Mucosa of stomach (tissue), 1 donor: ENCODE data around the gene CNKSR2.

Source experiments
- H3K27me3 ChIP-seq: one replicate; pipeline ENCODE4 v1.7.0; 2013; ENCODE audit warnings: mild to moderate bottlenecking, low read length; ENCODE audit not compliant: control insufficient read depth, insufficient read depth
- H3K36me3 ChIP-seq: one replicate; pipeline ENCODE4 v1.7.0; 2013; ENCODE audit warnings: low read length; ENCODE audit not compliant: control insufficient read depth, insufficient read depth
- H3K4me1 ChIP-seq: one replicate; pipeline ENCODE4 v1.7.0; 2013; ENCODE audit warnings: mild to moderate bottlenecking, low read length; ENCODE audit not compliant: control insufficient read depth, insufficient read depth
- H3K4me3 ChIP-seq: one replicate; pipeline ENCODE4 v1.7.0; 2013; ENCODE audit warnings: low read length
- H3K9ac ChIP-seq: one replicate; pipeline ENCODE4 v1.7.0; 2013; ENCODE audit warnings: mild to moderate bottlenecking, low read length, moderate library complexity
- H3K9me3 ChIP-seq: one replicate; pipeline ENCODE4 v1.7.0; 2013; ENCODE audit warnings: mild to moderate bottlenecking, low read length, moderate library complexity; ENCODE audit not compliant: control insufficient read depth
- donor health status: Pancreatic carcinoma.

CNKSR2 gene

GRCh38 chrX:21623778-21624501, 249.7 kb downstream of the CNKSR2 start:
- Histone ChIP-seq H3K4me3 (no peak overlapping the region), H3K27me3 (no peaks in the 10 kb centered on the region), H3K9ac (no peak overlapping the region), H3K36me3 (no peaks in the 10 kb centered on the region), H3K9me3 (no peaks in the 10 kb centered on the region), H3K4me1 (no peaks in the 10 kb centered on the region)

GRCh38 chrX:21632027-21632426, 257.8 kb downstream of the CNKSR2 start:
- Histone ChIP-seq H3K4me3 (no peak overlapping the region), H3K9me3 (no peaks in the 10 kb centered on the region), H3K4me1 (no peaks in the 10 kb centered on the region), H3K27me3 (no peaks in the 10 kb centered on the region), H3K9ac (no peak overlapping the region), H3K36me3 (no peaks in the 10 kb centered on the region)

DNA sequence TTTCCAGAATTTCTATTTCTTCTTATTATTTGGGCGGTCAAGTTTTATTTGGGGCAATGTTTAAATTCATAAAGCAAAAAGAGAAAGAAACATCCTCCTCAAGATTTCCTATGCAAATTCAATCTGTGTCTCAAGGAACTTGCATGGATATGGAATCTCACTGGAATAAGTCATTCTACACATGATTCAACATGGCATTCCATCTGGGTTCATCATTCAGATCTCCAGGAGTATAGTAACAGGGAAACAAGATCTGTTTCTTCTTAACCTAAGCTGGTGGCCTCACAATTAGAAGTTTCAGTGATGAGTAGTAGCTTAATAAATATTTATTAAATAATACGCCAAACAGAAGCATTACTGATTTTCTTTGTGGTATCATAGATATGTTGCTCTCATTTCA, 264.1 kb downstream of the CNKSR2 start:
- Histone ChIP-seq H3K4me1 (no peaks in the 10 kb centered on the region), H3K9ac (no peak overlapping the region), H3K36me3 (no peaks in the 10 kb centered on the region)

GRCh38 chrX:21639775-21640174, 265.6 kb downstream of the CNKSR2 start:
- Histone ChIP-seq H3K9me3 (no peaks in the 10 kb centered on the region), H3K9ac (no peak overlapping the region), H3K4me1 (no peaks in the 10 kb centered on the region), H3K36me3 (no peaks in the 10 kb centered on the region), H3K4me3 (no peak overlapping the region), H3K27me3 (no peaks in the 10 kb centered on the region)

More for the DNA sequence above, 264.1 kb downstream of the CNKSR2 start:
- Histone ChIP-seq H3K4me3 (no peak overlapping the region), H3K9me3 (no peaks in the 10 kb centered on the region), H3K27me3 (no peaks in the 10 kb centered on the region)

GRCh38 chrX:21645431-21645830, 271.2 kb downstream of the CNKSR2 start:
- Histone ChIP-seq H3K27me3 (no peaks in the 10 kb centered on the region), H3K9me3 (no peaks in the 10 kb centered on the region), H3K4me3 (no peak overlapping the region), H3K4me1 (no peaks in the 10 kb centered on the region), H3K36me3 (no peaks in the 10 kb centered on the region), H3K9ac (no peak overlapping the region)

DNA sequence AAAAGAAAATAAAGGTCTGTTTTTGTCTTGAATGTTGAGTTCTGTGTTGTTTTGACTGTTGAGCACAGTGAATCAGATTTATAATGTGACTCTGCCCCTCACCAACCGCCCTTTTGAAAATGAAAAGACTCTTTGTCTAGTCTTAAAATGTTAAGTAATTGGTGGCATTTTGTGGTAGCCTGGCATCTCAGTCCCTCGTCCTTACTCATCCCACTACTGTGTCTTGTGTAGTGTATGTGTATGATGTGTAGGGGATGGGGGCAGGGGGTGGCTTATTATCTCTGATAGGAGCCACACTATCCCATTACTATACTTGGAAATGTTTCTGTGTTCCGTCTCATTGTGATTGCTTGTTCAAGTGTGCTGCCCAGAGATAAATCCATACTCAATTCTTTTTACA, 271.7 kb downstream of the CNKSR2 start:
- H3K4me3 ChIP-seq: no peak overlapping the region
- no peaks in the 10 kb centered on the region for H3K27me3 ChIP-seq
- no peaks in the 10 kb centered on the region for H3K4me1 ChIP-seq
- no peaks in the 10 kb centered on the region for H3K36me3 ChIP-seq
- no peaks in the 10 kb centered on the region for H3K9me3 ChIP-seq
- no peak overlapping the region for H3K9ac ChIP-seq

DNA sequence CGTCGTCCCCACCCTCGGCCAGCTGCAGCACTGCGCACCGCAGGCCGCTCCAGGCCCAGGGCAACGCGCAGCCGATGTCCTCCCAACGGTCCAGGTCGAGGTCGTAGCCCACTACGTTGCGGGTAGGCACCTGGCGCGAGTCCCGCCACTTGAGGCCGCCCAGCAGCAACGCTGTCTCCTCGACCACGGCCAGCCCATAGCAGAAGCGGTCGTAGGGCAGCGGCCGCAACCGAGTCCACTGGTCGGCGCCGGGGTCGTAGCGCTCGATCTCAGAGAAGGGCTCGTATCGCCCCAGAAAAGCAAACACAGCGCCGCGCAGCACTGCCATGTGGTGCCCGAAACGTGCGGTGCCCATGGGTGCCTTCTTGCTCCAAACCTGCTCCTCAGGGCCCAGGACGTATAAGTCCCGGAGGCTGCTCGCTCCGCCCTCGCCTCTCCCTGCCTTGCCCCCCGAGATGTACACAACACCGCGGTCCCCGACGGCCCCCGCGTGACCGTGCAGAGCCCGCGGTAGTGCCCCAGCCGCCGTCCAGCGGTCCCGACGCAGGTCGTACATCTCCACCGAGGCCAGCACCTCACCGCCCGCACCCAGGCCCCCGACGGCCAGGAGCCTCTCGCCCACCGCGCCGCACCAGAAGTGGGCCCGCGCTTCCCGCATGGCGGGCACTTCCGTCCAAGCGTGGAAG, 281.8 kb downstream of the CNKSR2 start:
- H3K27me3 ChIP-seq: peaks cover 13% of the 10 kb centered on the region
- no peaks in the 10 kb centered on the region for H3K9me3 ChIP-seq
- H3K36me3 ChIP-seq: no peaks in the 10 kb centered on the region
- no peak overlapping the region for H3K9ac ChIP-seq
- no peak overlapping the region for H3K4me3 ChIP-seq
- no peaks in the 10 kb centered on the region for H3K4me1 ChIP-seq

DNA sequence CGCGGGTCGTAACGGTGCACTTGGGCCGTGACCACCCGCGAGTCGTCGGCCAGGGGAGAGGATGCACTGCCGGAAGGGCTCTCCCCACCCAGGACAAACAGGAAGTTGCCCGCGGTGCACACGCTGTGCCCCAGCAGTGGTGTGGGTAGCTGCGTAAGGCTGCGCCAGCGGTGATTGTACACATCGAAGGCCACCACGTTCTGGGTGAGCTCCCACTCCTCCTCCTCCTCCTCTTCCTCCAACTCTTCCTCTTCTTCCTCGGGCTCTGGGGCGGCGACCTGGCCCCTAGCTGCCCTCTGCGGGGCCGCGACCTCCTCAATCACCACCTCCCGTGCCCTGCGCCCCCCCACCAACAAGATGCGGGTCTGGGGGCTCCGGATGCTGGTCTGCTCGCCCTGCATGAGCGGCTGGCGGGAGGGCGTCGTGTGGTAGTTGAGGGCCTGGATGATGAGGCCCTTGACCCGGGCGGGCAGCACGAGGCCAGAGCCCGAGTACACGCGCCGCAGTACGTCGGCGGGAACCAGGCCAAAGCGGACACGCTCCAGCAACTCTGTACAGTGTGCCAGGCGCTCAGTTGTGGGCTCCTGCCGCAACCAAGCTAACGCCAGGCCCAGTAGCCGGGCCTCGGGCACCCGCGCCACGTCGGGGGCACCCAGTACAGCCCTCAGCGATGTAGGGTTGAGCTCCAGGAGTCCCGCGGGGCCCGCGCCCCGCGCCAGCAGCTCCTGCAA, 282.5 kb downstream of the CNKSR2 start:
- Histone ChIP-seq H3K27me3 (peaks cover 13% of the 10 kb centered on the region), H3K4me3 (no peak overlapping the region), H3K9me3 (no peaks in the 10 kb centered on the region), H3K4me1 (no peaks in the 10 kb centered on the region), H3K9ac (no peak overlapping the region), H3K36me3 (no peaks in the 10 kb centered on the region)

- Histone ChIP-seq H3K9me3 (no peaks in the 10 kb centered on the region), H3K9ac (no peak overlapping the region), H3K27me3 (peaks cover 13% of the 10 kb centered on the region), H3K4me3 (no peak overlapping the region), H3K36me3 (no peaks in the 10 kb centered on the region), H3K4me1 (no peaks in the 10 kb centered on the region)
Measured at GRCh38 chrX:21657318-21658151, 283.3 kb downstream of the CNKSR2 start.

DNA sequence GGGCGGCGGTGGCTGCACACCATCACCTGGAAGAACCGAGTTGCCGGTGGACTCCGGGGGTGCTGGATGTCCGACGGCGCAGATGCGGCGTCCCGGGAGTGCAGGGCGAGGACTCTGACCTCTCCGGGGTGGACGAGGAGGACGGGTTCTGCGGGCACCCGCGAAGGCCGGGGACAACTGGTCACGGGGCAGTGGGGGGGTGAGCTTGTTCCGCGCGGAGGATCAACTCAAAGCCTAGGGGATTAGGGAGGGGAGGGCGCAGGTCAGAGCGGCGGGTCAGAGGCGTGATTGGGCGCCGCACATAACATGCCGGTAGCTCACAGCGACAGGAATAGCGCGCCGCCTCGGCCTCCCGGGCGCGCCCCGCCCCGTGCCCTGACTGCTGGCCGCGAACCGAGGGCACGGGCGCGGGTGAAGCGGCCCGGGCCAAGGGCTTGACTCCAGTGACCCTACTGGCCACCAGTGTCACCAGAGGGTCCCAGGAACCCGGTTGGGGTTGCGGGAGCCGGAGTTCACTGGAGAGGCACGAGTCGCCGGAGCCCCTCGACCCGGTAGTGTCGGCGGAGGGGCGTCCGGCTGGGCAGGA, 284.0 kb downstream of the CNKSR2 start, which contains the start of gene KLHL34:
TSS of gene KLHL34 (minus strand) at position 179 of the 586 bp plus-strand sequence. CDS start 542 bp downstream, outside the sequence.
- Histone ChIP-seq H3K9ac (no peak within 1 kb of the TSS), H3K27me3 (peaks cover 13% of the 10 kb centered on the region), H3K4me3 (no peak within 1 kb of the TSS), H3K9me3 (no peaks in the 10 kb centered on the region), H3K36me3 (no peaks in the 10 kb centered on the region), H3K4me1 (no peaks in the 10 kb centered on the region)

- Histone ChIP-seq H3K9ac (no peak overlapping the region), H3K4me1 (no peaks in the 10 kb centered on the region), H3K27me3 (peaks cover 13% of the 10 kb centered on the region), H3K9me3 (no peaks in the 10 kb centered on the region), H3K36me3 (no peaks in the 10 kb centered on the region), H3K4me3 (no peak overlapping the region)
Measured at GRCh38 chrX:21658746-21659145, 284.5 kb downstream of the CNKSR2 start.
